22Rv1 (cell line): ENCODE data around the gene MFAP5.
A peak's percentile ranks its signal among the peaks of the same experiment; 100 is the strongest.

Source experiments
- H3K27ac ChIP-seq: fragments of 450-650 bp; 2 replicates; pipeline ENCODE4 v1.5.1; 2017
- CTCF ChIP-seq: fragments of 450-650 bp; IDR thresholded peaks from 2 replicates; pipeline ENCODE4 v1.5.1; 2017; ENCODE audit warnings: mild to moderate bottlenecking
- ZFX ChIP-seq: fragments of 450-650 bp; IDR thresholded peaks from 2 replicates; pipeline ENCODE4 v1.6.1; 2017; ENCODE audit warnings: antibody characterized with exemption, borderline replicate concordance

Gene MFAP5

DNA sequence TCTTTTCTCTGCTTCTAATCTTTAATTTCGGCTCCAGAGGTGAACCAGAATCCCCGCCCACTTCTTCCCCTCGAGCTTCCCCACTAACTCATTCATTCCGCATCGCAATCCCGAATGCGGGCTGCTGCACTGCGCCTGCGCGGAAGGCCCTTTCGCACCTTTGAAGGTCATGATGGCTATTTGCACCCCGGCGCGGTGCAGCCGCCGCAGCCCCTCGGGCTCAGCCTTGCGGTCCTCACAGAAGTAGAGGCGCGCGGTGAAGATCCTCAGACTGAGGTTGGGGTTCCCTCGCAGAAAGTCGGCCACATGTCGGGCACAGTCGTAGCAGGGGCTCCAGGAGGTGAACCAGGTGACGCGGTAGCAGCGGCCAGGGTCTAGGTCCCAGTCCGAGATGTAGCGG lies 57.6 kb downstream of the MFAP5 start:
- H3K27ac ChIP-seq, result no peak overlapping the region
- TF ChIP-seq ZFX (no peak), CTCF (no peak)

- no peak overlapping the region for H3K27ac ChIP-seq
- TF ChIP-seq ZFX, result no peak
- TF ChIP-seq CTCF, result peak; percentile 76
Observed at GRCh38 chr12:8603856-8604255, 58.8 kb downstream of the MFAP5 start.

GRCh38 chr12:8603286-8603685 lies 59.3 kb downstream of the MFAP5 start:
- TF ChIP-seq ZFX (no peak), CTCF (no peak)
- H3K27ac ChIP-seq, result no peak overlapping the region

DNA sequence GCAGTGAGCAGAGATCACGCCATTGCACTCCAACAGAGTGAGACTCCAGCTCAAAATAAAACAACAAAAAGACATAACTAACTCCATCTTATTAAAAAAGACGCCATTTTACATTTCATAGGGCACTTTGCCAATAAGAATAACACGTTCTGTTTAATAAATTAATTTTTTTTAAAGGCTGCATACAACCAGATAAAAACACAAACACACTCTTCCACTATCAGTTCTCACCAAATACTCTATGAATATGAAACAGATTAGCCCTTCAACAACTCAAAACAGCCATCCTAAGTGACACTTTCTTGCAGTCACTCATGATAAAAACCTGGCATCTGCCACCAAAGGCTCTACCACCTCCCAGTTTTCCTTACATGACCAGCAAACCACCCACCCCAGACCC lies 66.1 kb downstream of the MFAP5 start:
- H3K27ac ChIP-seq, result no peak overlapping the region
- TF ChIP-seq ZFX (no peak), CTCF (no peak)
